Activated naive CD8-positive, alpha-beta T cell (primary cell): ENCODE measurements around the gene PCNX3.

Experiments
- H3K27ac Mint-ChIP-seq: one replicate; pipeline ENCODE4 v1.8.0; 2021; ENCODE audit warnings: mixed read lengths
- H3K27me3 Mint-ChIP-seq: one replicate; pipeline ENCODE4 v1.8.0; 2021; ENCODE audit warnings: mixed read lengths
- H3K36me3 Mint-ChIP-seq: one replicate; pipeline ENCODE4 v1.8.0; 2021; ENCODE audit warnings: mixed read lengths
- H3K4me1 Mint-ChIP-seq: one replicate; pipeline ENCODE4 v1.8.0; 2021; ENCODE audit warnings: low read depth, mixed read lengths
- H3K4me3 Mint-ChIP-seq: one replicate; pipeline ENCODE4 v1.8.0; 2021; ENCODE audit warnings: mild to moderate bottlenecking, mixed read lengths
- H3K9me3 Mint-ChIP-seq: one replicate; pipeline ENCODE4 v1.8.0; 2021; ENCODE audit warnings: low read depth, mixed read lengths

The PCNX3 gene

DNA sequence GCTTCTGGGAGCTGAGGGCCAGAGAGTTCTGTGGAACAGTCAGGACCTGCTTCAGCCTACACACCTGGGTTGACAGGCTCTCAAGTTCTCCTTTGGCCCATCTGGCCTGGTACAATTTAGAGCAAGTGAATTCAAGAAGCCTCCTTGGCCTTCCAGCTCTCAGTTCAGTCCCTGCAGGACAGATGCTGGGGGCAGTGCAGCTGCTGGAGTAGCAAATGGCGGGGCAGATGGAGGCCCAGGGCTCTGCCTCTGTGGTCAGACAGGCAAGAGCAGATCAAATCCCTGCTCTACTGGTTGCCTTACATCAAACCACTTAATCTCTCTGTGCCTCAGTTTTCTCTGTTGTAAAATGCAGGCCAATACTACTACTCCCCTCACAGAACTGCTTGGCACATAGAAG is 11.3 kb upstream of the PCNX3 start:
- Mint-ChIP-seq H3K4me1 (peaks cover 6% of the 10 kb centered on the region), H3K4me3 (no peak overlapping the region), H3K27ac (no peak overlapping the region), H3K36me3 (peaks cover 4% of the 10 kb centered on the region), H3K27me3 (no peaks in the 10 kb centered on the region), H3K9me3 (no peaks in the 10 kb centered on the region)

DNA sequence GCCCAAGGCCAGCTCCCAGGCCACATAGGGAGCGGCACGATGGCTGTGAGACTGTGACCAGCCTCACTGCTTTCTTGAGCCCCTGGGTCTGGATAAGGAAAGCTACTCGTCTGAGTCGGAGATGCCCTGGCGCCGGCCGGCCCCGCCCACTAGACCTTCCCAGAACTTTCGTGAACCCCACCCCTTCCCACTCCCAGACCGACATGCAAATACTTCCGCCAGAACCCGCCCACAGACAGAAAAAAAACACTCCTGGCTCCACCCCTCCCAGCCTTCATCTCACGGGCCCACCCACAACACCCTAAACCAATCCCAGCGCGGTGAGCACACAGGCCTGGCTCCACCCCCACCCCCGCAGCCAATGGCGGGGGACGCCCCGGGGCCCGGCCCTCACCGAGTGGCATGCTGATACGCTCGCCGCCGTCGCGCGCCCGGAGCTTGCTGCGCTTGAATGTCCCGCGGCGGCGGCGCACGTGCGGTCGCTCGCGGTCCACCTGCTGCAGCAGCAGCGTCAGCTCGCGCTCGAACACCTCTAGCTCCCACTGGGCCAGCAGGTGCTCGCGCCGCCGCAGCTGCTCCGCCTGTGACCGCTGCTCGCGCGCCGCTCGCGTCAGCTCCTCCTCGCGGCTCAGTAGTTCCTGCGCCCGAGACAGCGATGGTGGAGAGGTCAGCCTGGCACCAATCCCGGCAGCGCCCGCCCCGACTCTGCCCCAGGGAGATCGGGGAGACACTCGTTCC is 8.5 kb upstream of the PCNX3 start:
- Mint-ChIP-seq H3K27ac (no peak overlapping the region), H3K9me3 (no peaks in the 10 kb centered on the region), H3K4me3 (no peak overlapping the region), H3K27me3 (no peaks in the 10 kb centered on the region), H3K36me3 (peaks cover 4% of the 10 kb centered on the region), H3K4me1 (peaks cover 22% of the 10 kb centered on the region)

DNA sequence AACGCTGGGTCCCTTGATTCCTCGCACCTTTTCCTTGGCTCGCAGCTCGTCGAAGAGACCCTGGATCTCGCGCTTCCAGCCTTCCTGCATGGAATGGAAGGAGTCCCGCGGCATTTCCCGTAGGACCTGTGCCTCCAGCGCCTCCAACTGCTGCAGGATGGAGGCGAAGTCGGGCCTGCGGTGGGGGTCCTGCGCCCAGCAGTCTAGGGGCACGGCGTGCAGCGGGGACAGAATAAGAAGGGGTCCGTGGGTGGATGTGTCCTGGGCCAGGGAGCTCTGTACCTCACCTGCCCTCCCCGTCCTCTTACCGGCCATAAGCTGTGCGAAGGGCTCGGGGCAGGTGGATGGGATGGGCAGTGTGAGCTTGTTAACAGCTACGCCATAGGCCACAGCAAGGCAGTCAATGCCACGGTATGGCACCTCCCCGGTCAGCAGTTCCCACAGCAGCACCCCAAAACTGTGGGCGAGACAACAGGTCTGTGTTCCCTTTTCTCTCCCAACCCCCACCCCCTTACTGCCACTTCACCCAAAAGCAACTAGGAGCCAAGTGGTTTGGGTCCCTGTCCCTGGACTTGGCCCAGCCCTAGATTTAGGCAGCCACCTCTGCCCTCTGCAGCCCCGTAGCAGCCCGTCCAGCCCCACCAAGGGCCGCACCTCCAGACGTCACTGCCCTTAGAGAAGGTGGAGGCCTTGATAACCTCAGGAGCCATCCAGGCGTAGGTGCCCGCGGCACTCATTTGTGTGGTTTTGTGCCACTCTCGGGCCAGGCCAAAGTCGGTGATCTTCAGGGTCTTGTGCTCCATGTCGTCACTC is 7.8 kb upstream of the PCNX3 start:
- Mint-ChIP-seq H3K27ac (peak overlapping the region; percentile 64), H3K9me3 (no peaks in the 10 kb centered on the region), H3K27me3 (no peaks in the 10 kb centered on the region), H3K4me3 (no peak overlapping the region), H3K36me3 (peaks cover 4% of the 10 kb centered on the region), H3K4me1 (peaks cover 28% of the 10 kb centered on the region)

DNA sequence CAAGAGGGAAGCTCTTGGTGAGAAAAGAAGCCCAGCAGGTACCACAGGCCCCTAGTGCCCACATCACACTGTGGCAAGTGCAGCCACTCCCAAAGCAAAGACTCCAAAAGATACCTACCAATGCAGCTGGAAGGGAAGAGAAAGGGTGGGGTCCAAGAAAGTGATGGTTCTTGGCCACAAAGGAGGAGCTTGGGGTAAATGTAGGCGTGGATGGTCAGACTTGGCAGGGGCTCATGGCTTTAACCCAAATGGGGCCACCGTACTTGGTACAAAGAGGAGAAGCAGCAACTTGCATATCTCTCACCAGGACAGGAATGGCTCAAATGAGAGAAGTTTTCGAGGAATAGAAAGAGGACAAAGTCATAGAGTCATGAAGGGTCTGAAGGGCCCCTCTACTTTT is 6.3 kb upstream of the PCNX3 start:
- H3K27me3 Mint-ChIP-seq = no peaks in the 10 kb centered on the region
- no peaks in the 10 kb centered on the region for H3K36me3 Mint-ChIP-seq
- no peaks in the 10 kb centered on the region for H3K9me3 Mint-ChIP-seq
- peak overlapping the region; percentile 46 for H3K27ac Mint-ChIP-seq
- H3K4me3 Mint-ChIP-seq = no peak overlapping the region
- H3K4me1 Mint-ChIP-seq = peaks cover 34% of the 10 kb centered on the region

DNA sequence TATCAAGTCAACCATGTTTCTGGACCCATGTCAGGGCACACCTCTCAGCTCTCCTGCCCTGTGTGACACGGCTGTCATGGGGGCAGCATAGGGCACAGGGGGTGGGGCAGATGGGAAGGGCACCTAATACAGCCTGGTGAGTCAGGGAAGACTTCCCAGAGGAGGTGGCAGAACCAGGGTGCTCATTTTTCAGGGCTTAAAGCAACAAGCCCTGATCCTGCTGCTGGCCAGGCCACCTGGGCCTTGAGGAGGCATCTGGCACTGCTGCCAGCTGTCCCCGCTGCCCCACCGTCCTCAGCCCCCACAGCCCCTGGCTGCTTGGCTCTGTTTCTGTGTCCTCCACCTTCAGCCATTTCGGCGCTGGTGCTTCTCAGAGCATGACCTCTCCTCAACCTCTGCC is 5.9 kb upstream of the PCNX3 start:
- no peaks in the 10 kb centered on the region for H3K9me3 Mint-ChIP-seq
- H3K27ac Mint-ChIP-seq = peak overlapping the region; percentile 84
- H3K36me3 Mint-ChIP-seq = no peaks in the 10 kb centered on the region
- H3K4me1 Mint-ChIP-seq = peaks cover 34% of the 10 kb centered on the region
- H3K4me3 Mint-ChIP-seq = peak overlapping the region; percentile 59
- no peaks in the 10 kb centered on the region for H3K27me3 Mint-ChIP-seq

GRCh38 chr11:65610404-65610803 is 5.2 kb upstream of the PCNX3 start:
- Mint-ChIP-seq H3K36me3 (no peaks in the 10 kb centered on the region), H3K27me3 (no peaks in the 10 kb centered on the region), H3K4me3 (peak overlapping the region; percentile 59), H3K4me1 (peaks cover 34% of the 10 kb centered on the region), H3K9me3 (no peaks in the 10 kb centered on the region), H3K27ac (peak overlapping the region; percentile 84)

DNA sequence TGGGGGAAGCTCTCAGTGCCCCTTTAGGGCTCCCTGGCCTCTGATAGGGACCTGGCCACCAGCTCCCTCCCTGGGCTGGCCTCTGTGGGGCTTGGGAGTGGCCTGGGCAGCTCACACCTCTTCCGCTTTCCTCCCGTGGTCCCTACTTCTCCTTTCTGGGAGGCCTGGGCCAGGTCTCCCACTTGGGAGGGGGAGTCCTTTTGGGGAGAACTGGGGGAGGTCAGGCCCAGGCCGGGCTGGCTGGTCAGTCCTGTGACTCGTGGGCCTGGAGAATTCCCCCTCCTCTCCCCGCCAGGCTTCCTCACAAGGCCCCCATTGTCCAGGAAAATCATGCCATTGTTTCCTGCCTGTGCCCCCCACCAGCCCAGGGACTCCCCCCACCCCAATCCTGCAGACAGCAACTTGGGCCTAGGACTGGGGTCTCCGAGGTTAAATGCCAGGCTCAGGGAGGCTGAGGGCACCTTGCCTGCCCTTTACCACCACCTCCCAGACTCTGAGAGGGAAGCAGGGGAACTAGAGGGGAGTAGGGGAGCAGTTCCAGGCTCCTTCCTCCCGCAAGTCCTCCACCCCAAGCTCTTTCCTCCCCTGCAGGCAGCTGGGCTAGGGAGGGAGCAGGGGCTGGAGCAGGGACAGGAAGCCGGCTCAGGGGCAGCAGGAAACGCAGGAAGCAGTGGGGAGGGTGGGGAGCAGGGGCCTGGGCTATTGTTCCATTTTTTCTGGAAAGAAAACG is 4.4 kb upstream of the PCNX3 start:
- H3K36me3 Mint-ChIP-seq = no peaks in the 10 kb centered on the region
- H3K27ac Mint-ChIP-seq = peak overlapping the region; percentile 84
- peaks cover 34% of the 10 kb centered on the region for H3K4me1 Mint-ChIP-seq
- H3K9me3 Mint-ChIP-seq = no peaks in the 10 kb centered on the region
- H3K4me3 Mint-ChIP-seq = peak overlapping the region; percentile 98
- no peaks in the 10 kb centered on the region for H3K27me3 Mint-ChIP-seq

DNA sequence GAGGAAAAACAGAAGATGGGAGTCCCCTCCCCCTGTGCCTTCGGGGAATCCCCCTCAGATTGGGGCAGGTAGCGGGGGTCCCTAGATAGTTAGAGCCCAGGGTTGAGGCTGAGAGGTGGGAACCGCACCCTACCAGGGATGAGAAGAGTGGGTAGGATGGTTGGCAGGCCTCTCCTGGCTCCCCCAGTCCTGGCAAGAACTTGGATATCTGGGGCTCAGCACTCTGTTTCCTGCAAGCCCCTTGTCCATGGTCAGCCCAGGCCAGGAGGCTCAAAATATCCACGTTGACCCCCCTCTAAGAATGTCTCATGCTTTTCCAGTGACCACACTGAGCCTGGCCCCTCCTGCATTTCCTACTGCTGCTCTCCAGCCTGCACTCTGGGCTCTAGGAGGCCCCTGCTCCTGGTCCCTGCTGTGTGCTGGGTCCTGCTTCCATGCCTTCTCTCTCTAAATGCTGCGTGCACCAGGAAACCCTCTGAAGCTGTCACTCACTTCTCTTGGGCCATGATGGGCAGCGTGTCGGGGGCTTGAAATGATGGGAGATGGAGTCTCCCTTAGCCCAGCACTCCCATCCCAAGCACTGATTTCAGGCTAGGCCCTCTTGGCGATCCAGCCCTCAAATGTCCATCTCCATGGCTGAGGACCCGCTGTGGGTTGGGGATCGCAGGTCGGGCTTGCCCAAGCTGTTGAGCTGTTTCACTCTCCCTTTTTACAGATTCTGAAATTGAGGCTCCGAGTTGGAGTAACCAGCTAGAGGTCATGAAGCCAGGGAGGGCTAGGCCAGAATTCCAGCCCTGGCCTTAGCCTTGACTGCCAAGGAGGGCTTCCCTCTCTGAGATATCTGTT is 3.6 kb upstream of the PCNX3 start:
- peak overlapping the region; percentile 98 for H3K4me3 Mint-ChIP-seq
- H3K27ac Mint-ChIP-seq = peak overlapping the region; percentile 90
- H3K36me3 Mint-ChIP-seq = peaks cover 5% of the 10 kb centered on the region
- H3K4me1 Mint-ChIP-seq = peaks cover 41% of the 10 kb centered on the region
- no peaks in the 10 kb centered on the region for H3K27me3 Mint-ChIP-seq
- H3K9me3 Mint-ChIP-seq = no peaks in the 10 kb centered on the region

DNA sequence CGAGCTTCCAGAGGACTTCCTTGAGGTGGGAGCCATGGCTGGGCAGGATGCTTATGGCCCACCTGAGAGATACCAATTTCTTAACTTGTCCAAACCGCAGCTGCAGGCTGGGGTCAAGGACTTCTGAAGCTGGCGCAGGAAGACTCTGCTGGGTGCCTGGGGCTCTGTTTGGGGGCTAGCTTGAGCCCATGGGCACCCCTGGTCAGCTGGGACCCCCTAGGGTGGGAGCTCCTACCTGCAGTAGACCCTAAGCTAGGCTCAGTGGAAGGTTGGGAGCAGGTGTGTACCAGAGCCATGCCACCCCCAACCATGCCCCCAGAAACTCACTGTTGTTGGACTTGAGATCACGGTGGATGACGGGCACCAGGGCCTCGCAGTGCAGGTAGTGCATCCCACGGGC is 2.9 kb upstream of the PCNX3 start:
- H3K36me3 Mint-ChIP-seq = peaks cover 5% of the 10 kb centered on the region
- no peaks in the 10 kb centered on the region for H3K27me3 Mint-ChIP-seq
- H3K4me1 Mint-ChIP-seq = peaks cover 46% of the 10 kb centered on the region
- H3K4me3 Mint-ChIP-seq = peak overlapping the region; percentile 98
- no peaks in the 10 kb centered on the region for H3K9me3 Mint-ChIP-seq
- H3K27ac Mint-ChIP-seq = peak overlapping the region; percentile 90

GRCh38 chr11:65613091-65613928 is 2.3 kb upstream of the PCNX3 start:
- Mint-ChIP-seq H3K27me3 (no peaks in the 10 kb centered on the region), H3K4me3 (peak overlapping the region; percentile 98), H3K36me3 (peaks cover 5% of the 10 kb centered on the region), H3K9me3 (no peaks in the 10 kb centered on the region), H3K27ac (peak overlapping the region; percentile 28), H3K4me1 (peaks cover 46% of the 10 kb centered on the region)

- Mint-ChIP-seq H3K4me1 (peaks cover 34% of the 10 kb centered on the region), H3K9me3 (no peaks in the 10 kb centered on the region), H3K4me3 (peak overlapping the region; percentile 98), H3K27me3 (no peaks in the 10 kb centered on the region), H3K27ac (peak overlapping the region; percentile 97), H3K36me3 (peaks cover 5% of the 10 kb centered on the region)
Measured at GRCh38 chr11:65615950-65616574, 486 bp downstream of the PCNX3 start.

DNA sequence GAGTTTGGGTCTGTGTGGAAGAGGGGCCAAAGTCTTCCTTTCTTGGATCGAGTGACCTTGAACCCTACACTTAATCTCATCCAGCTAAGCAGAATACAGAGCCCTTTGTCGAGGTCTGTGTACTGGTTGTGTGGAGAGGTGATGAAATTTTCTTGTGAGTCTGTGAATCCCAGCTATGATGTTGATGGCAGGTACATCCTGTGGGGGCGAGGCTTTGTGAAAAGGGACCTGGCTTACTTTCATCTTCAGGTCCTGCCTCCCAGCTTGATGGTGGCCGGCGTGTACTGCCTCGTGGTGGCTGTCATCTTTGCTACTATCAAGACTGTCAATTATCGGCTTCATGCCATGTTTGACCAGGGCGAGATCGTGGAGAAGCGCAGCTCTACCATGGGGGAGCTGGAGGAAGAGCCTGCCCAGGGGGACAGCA is 1.0 kb downstream of the PCNX3 start:
- Mint-ChIP-seq H3K36me3 (peaks cover 5% of the 10 kb centered on the region), H3K27me3 (no peaks in the 10 kb centered on the region)

DNA sequence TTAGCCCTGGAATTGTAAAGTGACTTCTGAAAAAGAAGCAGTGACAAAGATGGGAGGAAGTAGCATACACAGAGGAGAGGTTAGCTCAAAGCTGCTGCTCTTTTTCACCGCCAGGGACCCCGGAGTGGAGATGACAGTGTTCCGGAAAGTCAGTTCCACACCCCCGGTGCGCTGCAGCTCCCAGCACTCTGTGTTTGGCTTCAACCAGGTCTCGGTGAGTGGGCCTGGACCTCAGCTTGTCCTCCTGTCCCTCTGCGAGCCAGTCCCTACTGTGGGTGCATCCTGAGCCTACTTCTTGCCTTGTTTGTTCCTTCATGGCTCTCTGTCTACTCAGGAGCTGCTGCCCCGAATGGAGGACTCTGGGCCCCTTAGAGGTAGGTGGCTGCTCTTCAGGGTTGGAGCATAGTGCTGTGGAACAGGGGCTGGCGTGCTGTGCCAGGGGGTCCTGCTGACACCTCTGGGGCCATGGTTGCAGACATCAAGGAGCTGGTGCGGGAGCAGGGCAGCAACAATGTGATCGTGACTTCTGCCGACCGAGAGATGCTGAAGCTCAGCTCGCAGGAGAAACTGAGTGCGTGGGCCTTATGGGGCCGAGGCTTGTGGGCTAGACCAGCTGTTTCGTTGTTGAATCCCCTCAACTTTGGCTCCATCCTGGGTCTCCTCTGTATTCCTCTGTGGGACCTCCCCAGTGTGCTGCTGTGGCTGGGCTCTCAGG is 1.7 kb downstream of the PCNX3 start:
- no peaks in the 10 kb centered on the region for H3K27me3 Mint-ChIP-seq
- H3K4me3 Mint-ChIP-seq = peak overlapping the region; percentile 98
- H3K4me1 Mint-ChIP-seq = peaks cover 29% of the 10 kb centered on the region

More for the DNA sequence above, 1.0 kb downstream of the PCNX3 start:
- H3K4me1 Mint-ChIP-seq = peaks cover 34% of the 10 kb centered on the region
- no peaks in the 10 kb centered on the region for H3K9me3 Mint-ChIP-seq
- H3K4me3 Mint-ChIP-seq = peak overlapping the region; percentile 98
- peak overlapping the region; percentile 89 for H3K27ac Mint-ChIP-seq

More for the DNA sequence above, 1.7 kb downstream of the PCNX3 start:
- H3K36me3 Mint-ChIP-seq = peaks cover 5% of the 10 kb centered on the region
- peak overlapping the region; percentile 89 for H3K27ac Mint-ChIP-seq
- no peaks in the 10 kb centered on the region for H3K9me3 Mint-ChIP-seq
